ENCODE data around the gene EML3. TPM values are rescaled to one million over a fixed set of nuclear protein-coding genes. Genes with fewer than 3 reads are reported as not detected.

Gene EML3
- total and polyA plus RNA-seq, 2 of the 8 experiments (the other 6 are each of a cell fraction or from before 2014, with no cell fraction given): 19.2 to 29.9 TPM

DNA sequence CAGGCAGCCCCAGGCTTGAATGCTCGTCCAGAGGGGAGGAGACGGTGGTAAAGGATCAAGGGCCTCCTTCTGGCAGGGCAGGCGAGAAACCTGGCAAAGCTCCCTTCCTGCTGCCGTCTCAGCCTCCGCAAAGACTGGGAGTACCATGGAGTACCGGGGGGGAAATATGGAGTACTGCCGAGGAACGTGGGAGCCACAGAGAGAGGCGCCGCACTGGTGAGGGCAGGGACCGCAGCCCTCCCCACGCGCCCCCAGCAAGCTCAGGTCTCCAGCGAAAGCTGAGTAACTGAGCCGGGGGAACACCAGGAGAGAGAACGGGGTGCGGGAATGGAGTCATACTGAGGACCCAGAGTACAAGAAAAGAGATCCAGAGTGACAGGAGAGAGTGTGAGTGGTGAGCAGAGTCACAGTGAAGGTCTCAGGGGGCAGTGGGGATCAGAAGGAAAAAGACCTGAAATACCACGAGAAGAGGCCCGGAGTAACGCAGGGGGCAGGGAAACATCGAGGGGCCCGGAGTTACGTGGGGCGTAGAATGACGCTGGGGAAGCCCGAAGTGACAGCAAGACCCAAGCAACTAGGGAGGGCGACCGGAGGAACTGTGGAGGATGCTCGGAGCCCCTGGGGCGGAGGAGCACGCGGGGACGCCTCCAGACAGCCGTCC, 740 bp downstream of the EML3 start:
- no peaks in the 10 kb centered on the region for H3K9me3 ChIP-seq (ENCODE audit: insufficient read depth in 2 of 2, low read depth in 1 of 2, low read length in 1 of 2)
- H3K4ac ChIP-seq (replicated peaks; ENCODE audit: insufficient read length, low read depth, low read length): no peak overlapping the region
- WGBS, 2 experiments (ENCODE audit: extremely low coverage in 1 of 2, insufficient coverage in 1 of 2, insufficient read length in 1 of 2, insufficient replicate concordance in 2 of 2, low coverage in 1 of 2, low lambda C conversion rate in 2 of 2, missing lambda C conversion rate in 1 of 2): 16% methylated on average over 21 of the region's 34 CpGs; no CpG with 5 or more reads in 1 of the 2 experiments
- H3K18ac ChIP-seq (ENCODE audit: extremely low read depth, low read length): peak overlapping the region; percentile 83
- H3K56ac ChIP-seq (replicated peaks; ENCODE audit: insufficient read length, low read depth, low read length): peak overlapping the region; percentile 17
- no peak overlapping the region for H3K27ac ChIP-seq (ENCODE audit: low read depth, low read length)
- peaks cover 0 to 3% (median 2%) of the 10 kb centered on the region in 4 experiments; a peak in 1 of 7 replicates for H3K27me3 ChIP-seq (replicated peaks in 1 of 4; ENCODE audit: control insufficient read depth in 3 of 4, extremely low read depth in 1 of 4, insufficient read depth in 3 of 4, low read length in 3 of 4)
- peak overlapping the region; percentile 48 to 73 (median 58) for H3K4me3 ChIP-seq (ENCODE audit: extremely low read depth in 1 of 4, insufficient read depth in 2 of 4, low read depth in 3 of 4, low read length in 4 of 4)
- DNase-seq (ENCODE audit: low read depth in 1 of 2, low spot score in 2 of 2): peak in 1 of 2 experiments; percentile 56
- ChIA-PET CTCF (ENCODE audit: partially characterized antibody) (interaction anchor here (0.6 to 10.2 kb wide), 24 partner anchors 9 to 1118 kb away, joined by 3 to 97 read pairs (median 4); partner anchors contain the start of genes B3GAT3, C11orf98, CSKMT and EEF1G), POLR2A (ENCODE audit: partially characterized antibody) (interaction anchor here (0.9 to 15.8 kb wide), 17 partner anchors 9 to 243 kb away, joined by 3 to 235 read pairs (median 6); partner anchors contain the start of genes B3GAT3, BSCL2, C11orf98 and CSKMT)
- peak overlapping the region; percentile 71 for H4K91ac ChIP-seq (replicated peaks; ENCODE audit: insufficient read length, low read length)
- H3K4me1 ChIP-seq (replicated peaks in 1 of 4; ENCODE audit: control insufficient read depth in 3 of 4, insufficient read depth in 4 of 4, low read length in 3 of 4): peaks cover 3 to 22% (median 12%) of the 10 kb centered on the region in 4 experiments
- H3K9ac ChIP-seq (replicated peaks in 1 of 4; ENCODE audit: extremely low read depth in 1 of 4, low read depth in 3 of 4, low read length in 3 of 4): no peak overlapping the region; a peak in 1 of 7 replicates
- peak overlapping the region; percentile 86 for H2AFZ ChIP-seq (ENCODE audit: low read length)
- H2AK5ac ChIP-seq (ENCODE audit: low read depth, low read length): no peak overlapping the region
- no peak overlapping the region for H2BK20ac ChIP-seq (ENCODE audit: low read length)
- no peak overlapping the region for H3K14ac ChIP-seq (ENCODE audit: insufficient read length)
- no peak for FAIRE-seq
- no peaks in the 10 kb centered on the region for H3K79me2 ChIP-seq (ENCODE audit: control insufficient read depth in 1 of 2, insufficient read depth in 2 of 2, low read length in 2 of 2)
- H3K36me3 ChIP-seq (ENCODE audit: control insufficient read depth in 2 of 4, insufficient read depth in 4 of 4, low read length in 3 of 4): no peaks in the 10 kb centered on the region; a peak in 2 of 8 replicates
- H2BK120ac ChIP-seq (replicated peaks; ENCODE audit: low read depth, low read length): no peak overlapping the region
- H3K23me2 ChIP-seq (ENCODE audit: low read depth, low read length): peaks cover 9% of the 10 kb centered on the region; the same call in 1 of the 2 replicates
- H4K8ac ChIP-seq (ENCODE audit: extremely low read depth, insufficient read depth, low read length): peak overlapping the region; percentile 45
- peak overlapping the region; percentile 71; the same call in 1 of the 2 replicates for H2BK5ac ChIP-seq (ENCODE audit: low read depth, low read length)
- no peak overlapping the region for H2BK12ac ChIP-seq (ENCODE audit: low read depth, low read length)
- H3K4me2 ChIP-seq (ENCODE audit: insufficient read depth in 1 of 2, low read depth in 2 of 2, low read length in 2 of 2): peak overlapping the region; percentile 89 to 91
- H3K79me1 ChIP-seq (ENCODE audit: low read depth, low read length): no peaks in the 10 kb centered on the region
- peak overlapping the region; percentile 15 for H4K5ac ChIP-seq (ENCODE audit: insufficient read length, low read depth, low read length)
- TF ChIP-seq CREB1 (IDR thresholded peaks at IDR 0.05): no peak
- no peak for TF ChIP-seq SIX5 (IDR thresholded peaks at IDR 0.05; ENCODE audit: low read depth, low read length)
- TF ChIP-seq CBX5 (IDR thresholded peaks at IDR 0.05; ENCODE audit: low read depth, low read length): no peak
- no peak for TF ChIP-seq GABPA (IDR thresholded peaks at IDR 0.05; ENCODE audit: borderline replicate concordance, insufficient read depth, low read length)
- no peak for TF ChIP-seq TBP (IDR thresholded peaks at IDR 0.05; ENCODE audit: low read depth, low read length)
- no peak for TF ChIP-seq CHD1 (IDR thresholded peaks at IDR 0.05; ENCODE audit: low read depth, low read length)
- no peak for TF ChIP-seq CBX8 (IDR thresholded peaks at IDR 0.05; ENCODE audit: borderline replicate concordance, low read depth, low read length)
- TF ChIP-seq SIN3A (conservative IDR thresholded peaks at IDR 0.05 in 1 of 2, IDR thresholded peaks at IDR 0.05 in 1 of 2; ENCODE audit: low read depth in 1 of 2, low read length in 2 of 2): peak; percentile 48 to 63; a peak in 2 of 4 replicates
- TF ChIP-seq JUND (IDR thresholded peaks at IDR 0.05; ENCODE audit: low read length): no peak
- TF ChIP-seq MAFK (IDR thresholded peaks at IDR 0.05; ENCODE audit: low read depth, low read length): no peak
- TF ChIP-seq KDM4A (IDR thresholded peaks at IDR 0.05; ENCODE audit: low read depth, low read length, severe bottlenecking): peak; percentile 58
- TF ChIP-seq ASH2L (IDR thresholded peaks at IDR 0.05; ENCODE audit: low read length): peak; percentile 15
- no peak overlapping the region for H2BK15ac ChIP-seq (ENCODE audit: low read length)
- no peak overlapping the region for H3K23ac ChIP-seq (ENCODE audit: insufficient read length)
- no peaks in the 10 kb centered on the region for H4K20me1 ChIP-seq (replicated peaks in 1 of 2; ENCODE audit: control insufficient read depth in 1 of 2, insufficient read depth in 2 of 2, low read length in 2 of 2)
